A549 (cell line): ENCODE measurements around the gene TRAPPC10.
"Not testable (repeated sequence)": the region's sequence is repeated elsewhere in the genome, so short reads cannot be mapped to it uniquely, and the experiment has no call there.

ENCODE experiments used
- HDAC2 ChIP-seq: fragments of 200-600 bp; sonication (generic); IDR thresholded peaks from 2 replicates; pipeline ENCODE4 v1.6.1; 2016
- HOXA7 ChIP-seq: fragments of 250-450 bp; sonication (Bioruptor Pico); IDR thresholded peaks from 2 replicates; pipeline ENCODE4 v1.5.0; 2020; ENCODE audit warnings: mild to moderate bottlenecking, moderate library complexity
- KDM1A ChIP-seq: fragments of 200-600 bp; sonication (generic); IDR thresholded peaks from 2 replicates; pipeline ENCODE4 v1.6.1; 2016; ENCODE audit warnings: low read depth, mild to moderate bottlenecking
- MAZ ChIP-seq: fragments of 150-350 bp; IDR thresholded peaks from 2 replicates; pipeline ENCODE4 v1.6.1; 2014; ENCODE audit warnings: antibody characterized with exemption, low read depth, low read length, borderline replicate concordance
- PHF8 ChIP-seq: fragments of 200-600 bp; sonication (generic); IDR thresholded peaks from 2 replicates; pipeline ENCODE4 v1.6.1; 2016; ENCODE audit warnings: low read depth, mild to moderate bottlenecking, antibody characterized with exemption, moderate library complexity, borderline replicate concordance
- POLR2A ChIP-seq: IDR thresholded peaks from 2 replicates; pipeline ENCODE4 v1.6.1; 2012; ENCODE audit warnings: mild to moderate bottlenecking, low read length
- ZSCAN20 ChIP-seq: fragments of 250-450 bp; sonication (Bioruptor Pico); IDR thresholded peaks from 2 replicates; pipeline ENCODE4 v1.8.0; 2022; ENCODE audit warnings: mild to moderate bottlenecking, moderate library complexity
- TF ChIP-seq, protein P1 (sequence below): fragments of >200 bp; sonication (Bioruptor Twin); formaldehyde crosslinking; IDR thresholded peaks from 3 replicates; pipeline ENCODE4 v1.5.1; 2016
- TF ChIP-seq, protein P2 (sequence below): fragments of 150-350 bp; IDR thresholded peaks from 2 replicates; pipeline ENCODE4 v1.6.1; 2014; ENCODE audit warnings: low read depth, mild to moderate bottlenecking, low read length
- TF ChIP-seq, protein P3 (sequence below): fragments of 250-450 bp; sonication (Bioruptor Pico); IDR thresholded peaks from 2 replicates; pipeline ENCODE4 v1.5.0; 2021; ENCODE audit warnings: mild to moderate bottlenecking, moderate library complexity, borderline replicate concordance

DNA sequence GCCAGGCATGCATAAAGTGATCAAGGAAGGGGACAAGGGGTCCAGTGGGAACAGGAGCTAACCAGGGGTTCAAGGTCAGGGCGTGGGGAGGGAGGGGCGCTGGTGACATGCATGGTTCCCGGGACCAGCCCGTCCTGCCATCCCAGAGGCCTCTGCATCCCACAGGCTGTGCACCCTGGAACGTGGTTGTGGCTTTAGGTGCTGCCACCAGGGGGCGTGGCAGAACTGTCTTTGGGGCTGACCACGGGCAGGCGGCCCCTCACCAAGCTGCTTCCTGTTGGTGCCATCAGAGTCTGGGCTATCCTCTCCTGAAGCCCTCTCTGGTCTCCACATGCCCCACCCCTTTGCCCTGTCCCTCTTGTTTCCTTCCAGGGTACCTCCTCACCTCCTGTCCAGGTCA lies 135.0 kb downstream of the TRAPPC10 start:
- TF ChIP-seq, protein P1, sequence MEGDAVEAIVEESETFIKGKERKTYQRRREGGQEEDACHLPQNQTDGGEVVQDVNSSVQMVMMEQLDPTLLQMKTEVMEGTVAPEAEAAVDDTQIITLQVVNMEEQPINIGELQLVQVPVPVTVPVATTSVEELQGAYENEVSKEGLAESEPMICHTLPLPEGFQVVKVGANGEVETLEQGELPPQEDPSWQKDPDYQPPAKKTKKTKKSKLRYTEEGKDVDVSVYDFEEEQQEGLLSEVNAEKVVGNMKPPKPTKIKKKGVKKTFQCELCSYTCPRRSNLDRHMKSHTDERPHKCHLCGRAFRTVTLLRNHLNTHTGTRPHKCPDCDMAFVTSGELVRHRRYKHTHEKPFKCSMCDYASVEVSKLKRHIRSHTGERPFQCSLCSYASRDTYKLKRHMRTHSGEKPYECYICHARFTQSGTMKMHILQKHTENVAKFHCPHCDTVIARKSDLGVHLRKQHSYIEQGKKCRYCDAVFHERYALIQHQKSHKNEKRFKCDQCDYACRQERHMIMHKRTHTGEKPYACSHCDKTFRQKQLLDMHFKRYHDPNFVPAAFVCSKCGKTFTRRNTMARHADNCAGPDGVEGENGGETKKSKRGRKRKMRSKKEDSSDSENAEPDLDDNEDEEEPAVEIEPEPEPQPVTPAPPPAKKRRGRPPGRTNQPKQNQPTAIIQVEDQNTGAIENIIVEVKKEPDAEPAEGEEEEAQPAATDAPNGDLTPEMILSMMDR = not testable (repeated sequence)
- TF ChIP-seq HOXA7 (CRISPR knock-in tag); KDM1A; POLR2A; PHF8; MAZ; ZSCAN20; HDAC2: not testable (repeated sequence)
- TF ChIP-seq, protein P2, sequence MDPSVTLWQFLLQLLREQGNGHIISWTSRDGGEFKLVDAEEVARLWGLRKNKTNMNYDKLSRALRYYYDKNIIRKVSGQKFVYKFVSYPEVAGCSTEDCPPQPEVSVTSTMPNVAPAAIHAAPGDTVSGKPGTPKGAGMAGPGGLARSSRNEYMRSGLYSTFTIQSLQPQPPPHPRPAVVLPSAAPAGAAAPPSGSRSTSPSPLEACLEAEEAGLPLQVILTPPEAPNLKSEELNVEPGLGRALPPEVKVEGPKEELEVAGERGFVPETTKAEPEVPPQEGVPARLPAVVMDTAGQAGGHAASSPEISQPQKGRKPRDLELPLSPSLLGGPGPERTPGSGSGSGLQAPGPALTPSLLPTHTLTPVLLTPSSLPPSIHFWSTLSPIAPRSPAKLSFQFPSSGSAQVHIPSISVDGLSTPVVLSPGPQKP = not testable (repeated sequence)
- TF ChIP-seq, protein P3, sequence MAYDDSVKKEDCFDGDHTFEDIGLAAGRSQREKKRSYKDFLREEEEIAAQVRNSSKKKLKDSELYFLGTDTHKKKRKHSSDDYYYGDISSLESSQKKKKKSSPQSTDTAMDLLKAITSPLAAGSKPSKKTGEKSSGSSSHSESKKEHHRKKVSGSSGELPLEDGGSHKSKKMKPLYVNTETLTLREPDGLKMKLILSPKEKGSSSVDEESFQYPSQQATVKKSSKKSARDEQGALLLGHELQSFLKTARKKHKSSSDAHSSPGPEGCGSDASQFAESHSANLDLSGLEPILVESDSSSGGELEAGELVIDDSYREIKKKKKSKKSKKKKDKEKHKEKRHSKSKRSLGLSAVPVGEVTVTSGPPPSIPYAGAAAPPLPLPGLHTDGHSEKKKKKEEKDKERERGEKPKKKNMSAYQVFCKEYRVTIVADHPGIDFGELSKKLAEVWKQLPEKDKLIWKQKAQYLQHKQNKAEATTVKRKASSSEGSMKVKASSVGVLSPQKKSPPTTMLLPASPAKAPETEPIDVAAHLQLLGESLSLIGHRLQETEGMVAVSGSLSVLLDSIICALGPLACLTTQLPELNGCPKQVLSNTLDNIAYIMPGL (CRISPR knock-in tag) = not testable (repeated sequence)
